ENCODE measurements around the gene VWA7.
A peak's percentile ranks its signal among the peaks of the same experiment; 100 is the strongest.

DNA sequence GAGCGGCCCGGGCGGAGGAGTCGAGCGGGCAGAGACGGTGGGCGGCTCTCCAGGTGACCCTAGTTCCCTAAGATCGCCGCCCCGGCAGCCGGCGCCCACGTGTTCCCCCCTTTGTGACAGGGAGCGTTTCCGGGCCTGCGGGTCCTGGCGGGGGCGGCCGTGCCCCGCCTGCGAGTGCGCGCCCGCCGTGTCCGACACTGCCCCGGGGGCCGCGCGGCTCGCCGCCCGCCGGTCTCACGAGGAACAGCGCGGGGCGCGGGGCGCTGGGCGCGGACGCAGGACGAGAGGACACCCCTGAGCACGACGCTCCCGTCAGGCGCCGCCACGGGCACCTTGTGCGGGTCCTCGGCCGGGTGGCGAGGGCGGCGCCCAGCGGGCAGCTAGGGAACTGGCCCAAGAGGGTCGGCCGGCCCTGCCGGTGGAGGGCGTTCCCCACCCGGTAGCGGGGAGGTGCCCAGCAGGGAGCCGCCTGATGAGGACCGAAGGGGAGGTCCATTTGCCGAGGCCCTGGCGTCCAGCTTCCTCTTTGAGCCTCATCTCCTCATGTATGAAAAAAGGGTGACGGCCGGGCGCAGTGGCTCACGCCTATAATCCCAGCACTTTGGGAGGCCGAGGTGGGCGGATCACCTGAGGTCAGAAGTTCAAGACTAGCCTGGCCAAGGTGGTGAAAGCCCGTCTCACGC is 18.6 kb upstream of the VWA7 start, which contains the start of gene VARS1:
- TF ChIP-seq TARDBP (IDR thresholded peaks at IDR 0.05) = no peak
- no peak for TF ChIP-seq FOXA1 (IDR thresholded peaks at IDR 0.05)
- no peak for TF ChIP-seq SP1 (IDR thresholded peaks at IDR 0.05)
- TF ChIP-seq FOXM1 (IDR thresholded peaks at IDR 0.05; ENCODE audit: borderline replicate concordance) = peak; percentile 81

Data from HEK293T (cell line).